NCI-H460 (cell line): ENCODE results near the gene PFKM. TPM values are rescaled to one million over a fixed set of nuclear protein-coding genes. Genes with fewer than 3 reads are reported as not detected.
"Not testable (repeated sequence)": the region's sequence is repeated elsewhere in the genome, so short reads cannot be mapped to it uniquely, and the experiment has no call there.

Experiments used
- DNase-seq: peaks from one replicate; pipeline ENCODE4 v3.0.0-alpha.2; 2016; ENCODE audit warnings: low read depth; ENCODE audit errors: extremely low read depth
- total RNA-seq: library from RNA; depleted of rRNA; stranded (reverse); fragments of >200 nt; shearing (Covaris generic); gene quantifications from 2 replicates; pipeline ENCODE4 v1.2.3, GENCODE V29; 2014

PFKM gene
- total RNA-seq, 1 experiment from 2014 or later = 103 TPM

- DNase-seq = not testable (repeated sequence)
These were observed 36.6 kb downstream of the PFKM start for GRCh38 chr12:48155786-48156185.

DNA sequence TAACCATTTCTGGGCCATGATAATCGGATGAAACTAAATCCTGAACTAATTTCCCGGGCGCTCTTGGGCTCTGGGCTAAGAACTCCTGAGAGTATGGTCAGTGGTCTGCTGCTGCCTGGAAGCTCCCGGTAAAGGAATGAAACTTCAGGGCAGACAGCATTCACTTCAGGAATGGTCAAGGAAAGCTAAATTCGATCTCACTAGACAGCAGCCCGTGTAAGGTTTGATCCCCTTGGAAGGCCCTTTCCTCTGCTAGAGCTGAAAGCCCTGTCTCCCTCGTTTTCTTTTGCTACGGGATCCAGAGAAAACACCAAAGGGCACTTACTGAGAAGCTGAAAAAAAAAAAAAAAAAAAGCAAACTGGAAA, 37.5 kb downstream of the PFKM start:
- no peak for DNase-seq

GRCh38 chr12:48157018-48157888, 38.1 kb downstream of the PFKM start, which contains the start of gene ASB8:
Gene ASB8 (minus strand): TSS chr12:48157515. CDS start chr12:48153496, 4,019 bp downstream.
- peak; percentile 98 for DNase-seq

DNA sequence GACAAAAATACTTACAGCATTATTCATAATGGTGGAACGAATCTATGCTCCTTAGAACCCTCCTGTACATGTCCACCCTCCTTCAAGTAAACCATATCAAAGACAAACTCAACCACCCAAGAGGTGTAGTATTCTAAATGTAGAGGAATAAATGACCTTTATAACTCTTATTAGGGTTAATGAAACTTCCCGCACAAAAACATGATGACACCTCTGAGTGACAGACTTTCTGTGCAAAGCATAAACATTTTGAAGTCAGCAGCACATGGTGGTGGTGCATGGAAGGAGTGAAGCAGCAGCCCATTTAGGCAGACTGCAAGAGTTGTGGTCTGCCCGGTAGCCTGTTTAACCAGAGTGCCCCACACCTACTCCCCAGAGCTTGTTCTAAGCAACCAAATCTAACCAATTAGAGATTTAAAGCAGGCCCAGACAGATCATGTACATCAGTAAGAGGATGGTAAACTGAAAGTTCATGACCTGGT, 38.8 kb downstream of the PFKM start:
- no peak for DNase-seq

DNA sequence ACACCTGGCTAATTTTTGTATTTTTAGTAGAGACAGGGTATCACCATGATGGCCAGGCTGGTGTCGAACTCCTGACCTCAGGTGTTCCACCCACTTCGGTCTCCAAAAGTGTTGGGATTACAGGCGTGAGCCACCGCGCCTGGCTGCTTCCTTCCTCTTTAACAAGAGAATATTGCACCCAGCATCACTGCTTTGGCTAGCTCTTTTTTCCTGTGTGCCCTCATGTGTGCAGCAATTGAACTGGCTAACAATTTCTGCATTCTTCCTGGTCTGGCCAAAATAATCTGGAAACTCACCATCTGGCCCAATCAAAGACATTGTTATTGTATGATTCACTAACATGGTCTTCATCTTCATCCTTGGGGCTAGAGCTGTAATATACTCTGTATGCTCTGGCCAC, 40.9 kb downstream of the PFKM start:
- no peak for DNase-seq

DNA sequence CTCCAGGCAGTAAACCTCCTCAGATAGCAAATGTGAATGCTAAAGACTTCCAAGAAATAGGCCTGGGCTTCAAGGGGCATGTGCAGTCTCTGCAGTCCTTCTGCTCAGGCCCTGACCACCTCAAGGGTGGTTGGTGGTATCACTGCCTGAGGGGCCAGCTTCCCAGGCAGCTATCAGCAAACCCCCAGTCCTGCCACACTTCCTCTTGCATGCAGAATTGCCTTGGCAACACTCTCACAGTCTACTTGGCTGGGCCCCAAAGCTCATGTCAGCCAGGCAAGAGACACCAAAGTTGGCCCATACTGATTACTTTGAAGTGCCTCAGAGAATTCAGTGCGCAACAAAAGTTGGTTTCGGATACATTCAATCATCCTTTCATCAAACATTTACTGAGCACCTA, 41.6 kb downstream of the PFKM start:
- no peak for DNase-seq

GRCh38 chr12:48163150-48163747, 44.1 kb downstream of the PFKM start:
- no peak for DNase-seq

DNA sequence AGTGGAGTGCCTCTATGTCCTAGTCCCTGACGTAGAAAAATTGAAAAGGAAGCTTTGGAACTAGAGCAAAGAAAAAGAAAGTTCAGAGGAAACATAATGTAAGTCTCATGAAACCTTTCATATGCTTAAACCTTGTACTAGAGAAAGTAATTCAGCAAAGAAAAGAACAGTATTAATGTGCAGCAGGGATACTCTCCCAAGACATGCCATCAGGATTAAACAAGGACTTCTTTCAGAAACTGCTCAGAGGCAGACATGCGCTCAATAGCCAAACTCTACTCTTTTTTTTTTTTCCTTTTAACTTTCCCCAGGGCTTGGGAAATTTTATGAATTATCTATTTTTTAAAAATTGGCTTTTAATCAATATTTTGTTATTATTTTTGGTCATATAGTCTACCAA, 45.3 kb downstream of the PFKM start:
- DNase-seq = no peak

DNA sequence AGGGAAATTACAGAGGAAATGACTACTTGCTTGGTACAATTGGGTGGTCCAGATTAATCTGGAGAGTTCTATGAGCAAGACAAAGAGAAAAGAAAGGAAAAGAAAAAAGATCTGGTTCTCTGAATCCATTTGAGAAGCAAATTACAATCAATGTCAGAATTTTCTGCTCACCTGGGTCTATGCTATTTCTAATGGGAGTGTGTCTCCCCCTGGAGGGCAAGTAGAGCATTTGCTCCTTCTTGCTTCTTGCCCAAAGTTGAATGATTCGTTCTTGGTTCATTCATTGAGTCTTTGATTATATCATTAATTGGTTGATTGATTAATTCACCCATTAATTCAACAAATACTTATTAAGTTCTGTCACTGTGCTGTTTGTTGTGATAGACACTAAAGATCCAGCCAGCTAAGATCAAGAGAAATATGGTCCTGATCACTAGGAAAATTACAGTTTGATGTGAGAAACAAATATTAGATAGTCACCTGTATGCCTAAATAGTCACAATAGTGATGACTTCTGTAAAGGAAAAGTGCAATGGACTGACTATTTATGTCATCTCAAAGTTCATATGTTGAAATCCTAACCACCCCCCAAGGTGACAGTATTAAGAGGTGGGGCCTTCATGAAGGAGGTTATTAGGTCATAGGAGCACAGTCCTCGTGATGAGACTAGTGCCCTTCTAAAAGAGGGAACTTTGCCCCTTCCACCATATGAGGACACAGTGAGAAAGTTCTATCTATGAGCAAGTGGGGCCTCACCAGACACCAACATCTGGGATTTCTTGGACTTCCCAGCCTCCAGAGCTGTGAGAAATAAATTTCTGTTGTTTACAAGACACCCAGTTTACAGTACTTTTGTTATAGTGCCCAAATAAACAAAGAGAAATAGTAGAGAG, 46.2 kb downstream of the PFKM start:
- peak; percentile 54 for DNase-seq

GRCh38 chr12:48169011-48169410, 49.8 kb downstream of the PFKM start:
- DNase-seq = no peak

GRCh38 chr12:48175613-48176416, 56.7 kb downstream of the PFKM start:
- no peak for DNase-seq

- DNase-seq = no peak
These were observed 57.2 kb downstream of the PFKM start for GRCh38 chr12:48176417-48176751.

- DNase-seq = no peak
These were observed 58.8 kb downstream of the PFKM start for GRCh38 chr12:48177982-48178381.

- no peak for DNase-seq
These were observed 60.3 kb downstream of the PFKM start for GRCh38 chr12:48179466-48179865.

DNA sequence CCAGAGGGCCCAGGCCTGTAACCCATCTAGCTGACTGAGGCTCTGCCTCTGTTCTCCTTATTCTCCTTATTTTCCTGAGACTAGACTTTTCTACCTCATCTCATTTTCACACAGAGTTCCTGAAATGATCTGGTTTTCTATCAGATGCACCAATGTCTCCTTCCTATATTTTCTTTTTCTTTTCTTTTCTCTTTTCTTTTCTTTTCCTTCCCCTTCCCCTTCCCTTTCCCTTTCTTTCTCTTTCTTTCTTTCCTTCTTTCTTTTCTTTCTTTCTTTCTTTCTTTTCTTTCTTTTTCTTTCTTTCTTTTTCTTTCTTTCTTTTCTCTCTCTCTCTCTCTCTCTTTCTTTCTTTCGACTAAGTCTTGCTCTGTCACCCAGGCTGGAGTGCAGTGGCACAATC, 61.3 kb downstream of the PFKM start:
- DNase-seq = no peak

- DNase-seq = no peak
These were observed 61.8 kb downstream of the PFKM start for GRCh38 chr12:48180857-48181495.

DNA sequence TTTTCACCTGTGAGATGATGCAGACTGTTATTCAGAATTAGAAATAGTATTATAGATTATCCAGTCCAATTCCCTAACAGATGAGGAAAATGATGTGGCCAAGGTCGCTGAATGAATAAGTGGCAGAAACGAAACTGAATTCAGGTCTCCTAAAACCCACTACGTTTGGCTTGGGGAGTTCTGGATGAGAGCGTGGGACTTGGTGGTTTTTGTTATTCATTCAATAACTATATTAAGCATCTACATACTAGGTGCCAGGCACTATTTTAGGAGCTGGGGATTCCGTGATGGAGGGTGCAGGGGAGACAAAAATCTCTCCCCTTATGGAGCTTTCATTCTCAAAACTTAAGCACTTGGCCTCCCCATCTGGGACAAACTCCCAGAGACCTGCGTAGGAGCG, 63.5 kb downstream of the PFKM start:
- DNase-seq = no peak

- DNase-seq = peak; percentile 73
These were observed 64.1 kb downstream of the PFKM start, which contains the start of gene CCDC184 for GRCh38 chr12:48183091-48183875. Gene CCDC184 (plus strand): TSS chr12:48183644. CDS start chr12:48184123, 479 bp downstream.
